HepG2 (cell line): ENCODE results near the gene SDR39U1. TPM values are rescaled to one million over a fixed set of nuclear protein-coding genes. Genes with fewer than 3 reads are reported as not detected.
A peak's percentile ranks its signal among the peaks of the same experiment; 100 is the strongest.

ENCODE experiments used
- ATAC-seq: fragments of 200-7000 bp; cut with Tn5 transposase; 3 replicates; pipeline ENCODE4 v1.9.1; 2020; ENCODE audit warnings: mild to moderate bottlenecking, moderate library complexity
- BruUV-seq: library from RNA; stranded (reverse); fragments of 400-500 nt; replicated peaks from 2 replicates; lab custom pipeline; 2021; lab: Mats Ljungman, UMichigan
- CTCF ChIA-PET: fragments of 300-600 bp; formaldehyde crosslinking; extraction: SDS; loops from one replicate; lab custom pipeline; 2021; ENCODE audit warnings: low total read pairs, inconsistent platforms, low intra/inter-chr PET ratio; lab: Yijun Ruan, JAX
- POLR2A ChIA-PET: fragments of 350-600 bp; sonication (Branson Sonifier 250); formaldehyde crosslinking; loops from one replicate; lab custom pipeline; 2020; ENCODE audit warnings: antibody characterized with exemption, inconsistent platforms; lab: Yijun Ruan, JAX
- DNase-seq: peaks from one replicate; pipeline ENCODE4 v3.0.0-alpha.2; 2015; ENCODE audit warnings: low spot score
- FAIRE-seq: peaks from 3 replicates; lab custom pipeline; 2011; peaks lifted over from hg19 to GRCh38; lab: Jason Lieb, UNC
- H2AFZ ChIP-seq: one replicate; pipeline ENCODE4 v1.6.1; 2011; ENCODE audit warnings: low read length, inconsistent platforms
- H3K27ac ChIP-seq: fragments of 300-600 bp; 3 replicates; pipeline ENCODE4 v1.8.0; 2011; ENCODE audit warnings: mixed run types, mild to moderate bottlenecking, mixed read lengths, low read length, inconsistent platforms; ENCODE audit not compliant: insufficient read depth; ENCODE audit errors: extremely low read length
- H3K27me3 ChIP-seq, 2 experiments: fragments of 200-600 bp in 1 of 2; 2 replicates in 1 of 2; 3 replicates in 1 of 2; pipeline versions ENCODE4 v1.6.0 to v1.8.0; 2011; ENCODE audit warnings: low read length in 2 of 2, mild to moderate bottlenecking in 2 of 2, moderate library complexity in 2 of 2, inconsistent platforms in 1 of 2; ENCODE audit not compliant: insufficient read depth in 2 of 2, control insufficient read depth in 1 of 2
- H3K36me3 ChIP-seq, 2 experiments: fragments of 200-600 bp in 1 of 2; replicated peaks in 1 of 2; 2 replicates in 1 of 2; 3 replicates in 1 of 2; pipeline versions ENCODE4 v1.5.1 to v1.8.0; 2011; ENCODE audit warnings: low read length in 2 of 2, inconsistent platforms in 1 of 2; ENCODE audit not compliant: insufficient read depth in 2 of 2, control insufficient read depth in 1 of 2
- H3K4me1 ChIP-seq: 2 replicates; pipeline ENCODE4 v1.5.1; 2012; ENCODE audit warnings: low read length, inconsistent platforms; ENCODE audit not compliant: insufficient read depth
- H3K4me2 ChIP-seq: 2 replicates; pipeline ENCODE4 v1.6.0; 2011; ENCODE audit warnings: low read depth, low read length, inconsistent platforms
- H3K4me3 ChIP-seq, 3 experiments: fragments of 200-600 bp in 1 of 3; sonication (generic), shearing (Covaris generic) in 1 of 3; replicated peaks in 1 of 3; 2 replicates each; pipeline ENCODE4 v1.5.1; 2011 to 2016; ENCODE audit warnings: low read length in 3 of 3, inconsistent platforms in 2 of 3, low read depth in 2 of 3, mild to moderate bottlenecking in 2 of 3, control low read depth in 1 of 3, mixed read lengths in 1 of 3; ENCODE audit not compliant: insufficient read depth in 1 of 3
- H3K79me2 ChIP-seq: one replicate; pipeline ENCODE4 v1.6.1; 2011; ENCODE audit warnings: low read length, inconsistent platforms; ENCODE audit not compliant: insufficient read depth
- H3K9ac ChIP-seq: 2 replicates; pipeline ENCODE4 v1.6.0; 2011; ENCODE audit warnings: mild to moderate bottlenecking, low read depth, low read length, inconsistent platforms; ENCODE audit not compliant: insufficient read depth
- H3K9me3 ChIP-seq: 2 replicates; pipeline ENCODE4 v1.5.1; 2012; ENCODE audit warnings: mild to moderate bottlenecking, low read length
- H4K20me1 ChIP-seq: 2 replicates; pipeline ENCODE4 v1.6.0; 2011; ENCODE audit warnings: inconsistent platforms, mild to moderate bottlenecking, low read length, moderate library complexity; ENCODE audit not compliant: insufficient read depth
- KLF12 ChIP-seq: sonication (generic); formaldehyde crosslinking; IDR thresholded peaks from 2 replicates; pipeline ENCODE4 v1.4.0; 2020; ENCODE audit warnings: missing genetic modification reagents, borderline replicate concordance
- ZNF652 ChIP-seq: IDR thresholded peaks from 2 replicates; pipeline ENCODE4 v1.6.1; 2016; ENCODE audit warnings: low read depth, borderline replicate concordance
- WGBS: methylation state at CpG from one replicate; pipeline ENCODE4 v1.1.6; 2017; ENCODE audit warnings: low lambda C conversion rate; 5-methylcytosine and 5-hydroxymethylcytosine counted together
- in situ Hi-C: cut with HindIII; loops from 2 replicates; pipeline ENCODE4 v1.10.0; 2017; ENCODE audit warnings: low pct_unique_long_range_greater_than_20kb; ENCODE audit not compliant: extremely low pct_ligation_motif_present
- intact Hi-C: fragments of 100-400 bp; cut with micrococcal nuclease; formaldehyde crosslinking; loops from one replicate; pipeline ENCODE4 v1.10.0; 2022; ENCODE audit not compliant: unreplicated experiment
- polyA plus RNA-seq, 8 experiments: library from polyadenylated mRNA; depleted of rRNA in 3 of 8; stranded (reverse) in 7 of 8; unstranded in 1 of 8; fragments of >200 nt; fragmentation: Illumina TruSeq in 4 of 8; extraction: Trizol in 4 of 8; gene quantifications; 2 replicates each; pipeline versions ENCODE4 v1.2.1 to v1.2.3, GENCODE V29; 2011 to 2016; ENCODE audit warnings: low read depth in 4 of 8, missing spikeins in 1 of 8, mixed read lengths in 1 of 8; ENCODE audit not compliant: insufficient read depth in 1 of 8
- total RNA-seq, 5 experiments: library from RNA; depleted of rRNA; stranded (reverse); fragments of >200 nt; fragmentation: Illumina TruSeq; extraction: Trizol; gene quantifications; 2 replicates each; pipeline ENCODE4 v1.2.3, GENCODE V29; 2016; ENCODE audit warnings: low read depth in 1 of 5
- TF ChIP-seq, protein P1 (sequence below): sonication (generic); formaldehyde crosslinking; IDR thresholded peaks from 2 replicates; pipeline ENCODE4 v1.4.0; 2020; ENCODE audit warnings: missing genetic modification reagents
- TF ChIP-seq, protein P2 (sequence below): fragments of 450-650 bp; IDR thresholded peaks from 2 replicates; pipeline ENCODE4 v1.6.1; 2017

Gene SDR39U1
- total and polyA plus RNA-seq, 2 of the 13 experiments (the other 11 are each of a cell fraction or from before 2014, with no cell fraction given), result 34.4 to 129 TPM

GRCh38 chr14:24398293-24398652, 44.3 kb downstream of the SDR39U1 start:
- 6% methylated on average over 7 of the region's 7 CpGs for WGBS
- Histone ChIP-seq H4K20me1 (no peaks in the 10 kb centered on the region), H3K4me1 (peaks cover 43% of the 10 kb centered on the region), H3K36me3 (no peaks in the 10 kb centered on the region), H3K79me2 (no peaks in the 10 kb centered on the region), H3K27ac (no peak overlapping the region), H3K4me3 (peak overlapping the region; percentile 12 to 74 (median 62); a peak in 4 of 6 replicates), H2AFZ (peak overlapping the region; percentile 0)
- no peak for DNase-seq
- TF ChIP-seq, protein P1, sequence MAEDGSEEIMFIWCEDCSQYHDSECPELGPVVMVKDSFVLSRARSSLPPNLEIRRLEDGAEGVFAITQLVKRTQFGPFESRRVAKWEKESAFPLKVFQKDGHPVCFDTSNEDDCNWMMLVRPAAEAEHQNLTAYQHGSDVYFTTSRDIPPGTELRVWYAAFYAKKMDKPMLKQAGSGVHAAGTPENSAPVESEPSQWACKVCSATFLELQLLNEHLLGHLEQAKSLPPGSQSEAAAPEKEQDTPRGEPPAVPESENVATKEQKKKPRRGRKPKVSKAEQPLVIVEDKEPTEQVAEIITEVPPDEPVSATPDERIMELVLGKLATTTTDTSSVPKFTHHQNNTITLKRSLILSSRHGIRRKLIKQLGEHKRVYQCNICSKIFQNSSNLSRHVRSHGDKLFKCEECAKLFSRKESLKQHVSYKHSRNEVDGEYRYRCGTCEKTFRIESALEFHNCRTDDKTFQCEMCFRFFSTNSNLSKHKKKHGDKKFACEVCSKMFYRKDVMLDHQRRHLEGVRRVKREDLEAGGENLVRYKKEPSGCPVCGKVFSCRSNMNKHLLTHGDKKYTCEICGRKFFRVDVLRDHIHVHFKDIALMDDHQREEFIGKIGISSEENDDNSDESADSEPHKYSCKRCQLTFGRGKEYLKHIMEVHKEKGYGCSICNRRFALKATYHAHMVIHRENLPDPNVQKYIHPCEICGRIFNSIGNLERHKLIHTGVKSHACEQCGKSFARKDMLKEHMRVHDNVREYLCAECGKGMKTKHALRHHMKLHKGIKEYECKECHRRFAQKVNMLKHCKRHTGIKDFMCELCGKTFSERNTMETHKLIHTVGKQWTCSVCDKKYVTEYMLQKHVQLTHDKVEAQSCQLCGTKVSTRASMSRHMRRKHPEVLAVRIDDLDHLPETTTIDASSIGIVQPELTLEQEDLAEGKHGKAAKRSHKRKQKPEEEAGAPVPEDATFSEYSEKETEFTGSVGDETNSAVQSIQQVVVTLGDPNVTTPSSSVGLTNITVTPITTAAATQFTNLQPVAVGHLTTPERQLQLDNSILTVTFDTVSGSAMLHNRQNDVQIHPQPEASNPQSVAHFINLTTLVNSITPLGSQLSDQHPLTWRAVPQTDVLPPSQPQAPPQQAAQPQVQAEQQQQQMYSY, result peak; percentile 89
- TF ChIP-seq, protein P2, sequence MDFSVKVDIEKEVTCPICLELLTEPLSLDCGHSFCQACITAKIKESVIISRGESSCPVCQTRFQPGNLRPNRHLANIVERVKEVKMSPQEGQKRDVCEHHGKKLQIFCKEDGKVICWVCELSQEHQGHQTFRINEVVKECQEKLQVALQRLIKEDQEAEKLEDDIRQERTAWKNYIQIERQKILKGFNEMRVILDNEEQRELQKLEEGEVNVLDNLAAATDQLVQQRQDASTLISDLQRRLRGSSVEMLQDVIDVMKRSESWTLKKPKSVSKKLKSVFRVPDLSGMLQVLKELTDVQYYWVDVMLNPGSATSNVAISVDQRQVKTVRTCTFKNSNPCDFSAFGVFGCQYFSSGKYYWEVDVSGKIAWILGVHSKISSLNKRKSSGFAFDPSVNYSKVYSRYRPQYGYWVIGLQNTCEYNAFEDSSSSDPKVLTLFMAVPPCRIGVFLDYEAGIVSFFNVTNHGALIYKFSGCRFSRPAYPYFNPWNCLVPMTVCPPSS, result no peak
- peak; percentile 91 for TF ChIP-seq ZNF652 (CRISPR knock-in tag)
- TF ChIP-seq KLF12 (CRISPR knock-in tag), result no peak
- TF ChIP-seq, all 625 proteins: peak for 2
- ChIA-PET CTCF (no interaction called here), POLR2A (interaction anchor here (0.6 to 3.3 kb wide), 7 partner anchors 11 to 33 kb away, joined by 3 to 17 read pairs (median 3); partner anchors contain the start of genes CBLN3 and KHNYN)
- FAIRE-seq (no peak), ATAC-seq (peak; percentile 4)
- H3K4me2 ChIP-seq, result peak overlapping the region; percentile 83
- H3K27me3 ChIP-seq, result peaks cover 15 to 62% of the 10 kb centered on the region in 2 experiments
- H3K9me3 ChIP-seq, result no peaks in the 10 kb centered on the region
- in situ Hi-C loops, result no loop called here
- intact Hi-C loops, result loop anchor here (2.0 kb wide), 1 partner anchor 33 kb away; no protein-coding TSS in a partner anchor
- BruUV-seq, result no TSS peak
- H3K9ac ChIP-seq, result no peak overlapping the region
